SK-N-SH treated with all-trans-retinoic acid at 6 μM for 48 hours (cell line): ENCODE measurements around the gene COIL.

Experiments
- BACH2 ChIP-seq: fragments of 250-450 bp; sonication (Bioruptor Pico); IDR thresholded peaks from 2 replicates; pipeline ENCODE4 v1.9.0; 2021; ENCODE audit warnings: mild to moderate bottlenecking, borderline replicate concordance
- GLIS3 ChIP-seq: fragments of 250-450 bp; sonication (Bioruptor Pico); IDR thresholded peaks from 2 replicates; pipeline ENCODE4 v1.5.0; 2020; ENCODE audit warnings: mild to moderate bottlenecking, moderate library complexity
- PPARA ChIP-seq: fragments of 250-450 bp; sonication (Bioruptor Pico); IDR thresholded peaks from 2 replicates; pipeline ENCODE4 v1.5.0; 2020; ENCODE audit warnings: mild to moderate bottlenecking, borderline replicate concordance
- RARB ChIP-seq: fragments of 250-450 bp; sonication (Bioruptor Pico); IDR thresholded peaks from 2 replicates; pipeline ENCODE4 v1.8.0; 2021; ENCODE audit warnings: mild to moderate bottlenecking, moderate library complexity
- TCF4 ChIP-seq: fragments of 250-450 bp; sonication (Bioruptor Pico); IDR thresholded peaks from 2 replicates; pipeline ENCODE4 v1.8.0; 2021; ENCODE audit warnings: mild to moderate bottlenecking, moderate library complexity, borderline replicate concordance
- TOX ChIP-seq: fragments of 250-450 bp; sonication (Bioruptor Pico); IDR thresholded peaks from 2 replicates; pipeline ENCODE4 v1.8.0; 2021; ENCODE audit warnings: mild to moderate bottlenecking, moderate library complexity, borderline replicate concordance
- ZFP30 ChIP-seq: fragments of 450-650 bp; formaldehyde crosslinking; IDR thresholded peaks from 2 replicates; pipeline ENCODE4 v1.5.0; 2022; ENCODE audit warnings: mild to moderate bottlenecking, moderate library complexity
- TF ChIP-seq, protein P1 (sequence below): fragments of 250-450 bp; sonication (Bioruptor Pico); IDR thresholded peaks from 2 replicates; pipeline ENCODE4 v1.5.0; 2020; ENCODE audit warnings: mild to moderate bottlenecking, moderate library complexity
- TF ChIP-seq, protein P2 (sequence below): fragments of 250-450 bp; sonication (Bioruptor Pico); IDR thresholded peaks from 2 replicates; pipeline ENCODE4 v1.5.1; 2020; ENCODE audit warnings: low read depth, mild to moderate bottlenecking, moderate library complexity
- TF ChIP-seq, protein P3 (sequence below): fragments of 250-450 bp; sonication (Bioruptor Pico); IDR thresholded peaks from 2 replicates; pipeline ENCODE4 v1.5.1; 2021; ENCODE audit warnings: mild to moderate bottlenecking, moderate library complexity

DNA sequence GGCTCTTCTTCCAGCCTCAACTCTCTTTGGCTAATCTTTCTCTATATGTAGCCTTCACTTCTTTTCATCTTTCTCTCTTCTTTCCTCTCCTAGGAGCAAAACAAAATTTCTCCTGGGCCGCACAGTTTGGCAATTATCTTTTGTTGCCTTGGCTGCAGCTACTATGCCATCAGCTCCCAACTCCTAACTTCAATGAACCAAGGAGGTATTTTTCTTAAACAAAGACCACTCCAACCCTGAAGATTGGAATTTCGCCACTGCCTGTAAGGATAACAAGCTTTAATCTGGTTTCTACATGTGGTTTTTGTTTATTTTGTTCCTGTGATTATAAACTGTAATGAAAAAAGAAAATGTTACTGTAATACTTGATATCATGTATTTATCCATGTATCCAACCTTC is 14.8 kb upstream of the COIL start:
- TF ChIP-seq TOX (CRISPR knock-in tag) = no peak
- TF ChIP-seq RARB = no peak
- TF ChIP-seq ZFP30 (CRISPR knock-in tag) = no peak
- TF ChIP-seq TCF4 = no peak
- TF ChIP-seq, protein P1, sequence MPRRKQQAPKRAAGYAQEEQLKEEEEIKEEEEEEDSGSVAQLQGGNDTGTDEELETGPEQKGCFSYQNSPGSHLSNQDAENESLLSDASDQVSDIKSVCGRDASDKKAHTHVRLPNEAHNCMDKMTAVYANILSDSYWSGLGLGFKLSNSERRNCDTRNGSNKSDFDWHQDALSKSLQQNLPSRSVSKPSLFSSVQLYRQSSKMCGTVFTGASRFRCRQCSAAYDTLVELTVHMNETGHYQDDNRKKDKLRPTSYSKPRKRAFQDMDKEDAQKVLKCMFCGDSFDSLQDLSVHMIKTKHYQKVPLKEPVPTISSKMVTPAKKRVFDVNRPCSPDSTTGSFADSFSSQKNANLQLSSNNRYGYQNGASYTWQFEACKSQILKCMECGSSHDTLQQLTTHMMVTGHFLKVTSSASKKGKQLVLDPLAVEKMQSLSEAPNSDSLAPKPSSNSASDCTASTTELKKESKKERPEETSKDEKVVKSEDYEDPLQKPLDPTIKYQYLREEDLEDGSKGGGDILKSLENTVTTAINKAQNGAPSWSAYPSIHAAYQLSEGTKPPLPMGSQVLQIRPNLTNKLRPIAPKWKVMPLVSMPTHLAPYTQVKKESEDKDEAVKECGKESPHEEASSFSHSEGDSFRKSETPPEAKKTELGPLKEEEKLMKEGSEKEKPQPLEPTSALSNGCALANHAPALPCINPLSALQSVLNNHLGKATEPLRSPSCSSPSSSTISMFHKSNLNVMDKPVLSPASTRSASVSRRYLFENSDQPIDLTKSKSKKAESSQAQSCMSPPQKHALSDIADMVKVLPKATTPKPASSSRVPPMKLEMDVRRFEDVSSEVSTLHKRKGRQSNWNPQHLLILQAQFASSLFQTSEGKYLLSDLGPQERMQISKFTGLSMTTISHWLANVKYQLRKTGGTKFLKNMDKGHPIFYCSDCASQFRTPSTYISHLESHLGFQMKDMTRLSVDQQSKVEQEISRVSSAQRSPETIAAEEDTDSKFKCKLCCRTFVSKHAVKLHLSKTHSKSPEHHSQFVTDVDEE (CRISPR knock-in tag) = no peak
- no peak for TF ChIP-seq PPARA (CRISPR knock-in tag)
- no peak for TF ChIP-seq GLIS3 (CRISPR knock-in tag)
- no peak for TF ChIP-seq BACH2 (CRISPR knock-in tag)
- TF ChIP-seq, protein P2, sequence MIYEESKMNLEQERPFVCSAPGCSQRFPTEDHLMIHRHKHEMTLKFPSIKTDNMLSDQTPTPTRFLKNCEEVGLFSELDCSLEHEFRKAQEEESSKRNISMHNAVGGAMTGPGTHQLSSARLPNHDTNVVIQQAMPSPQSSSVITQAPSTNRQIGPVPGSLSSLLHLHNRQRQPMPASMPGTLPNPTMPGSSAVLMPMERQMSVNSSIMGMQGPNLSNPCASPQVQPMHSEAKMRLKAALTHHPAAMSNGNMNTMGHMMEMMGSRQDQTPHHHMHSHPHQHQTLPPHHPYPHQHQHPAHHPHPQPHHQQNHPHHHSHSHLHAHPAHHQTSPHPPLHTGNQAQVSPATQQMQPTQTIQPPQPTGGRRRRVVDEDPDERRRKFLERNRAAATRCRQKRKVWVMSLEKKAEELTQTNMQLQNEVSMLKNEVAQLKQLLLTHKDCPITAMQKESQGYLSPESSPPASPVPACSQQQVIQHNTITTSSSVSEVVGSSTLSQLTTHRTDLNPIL (CRISPR knock-in tag) = no peak
- TF ChIP-seq, protein P3, sequence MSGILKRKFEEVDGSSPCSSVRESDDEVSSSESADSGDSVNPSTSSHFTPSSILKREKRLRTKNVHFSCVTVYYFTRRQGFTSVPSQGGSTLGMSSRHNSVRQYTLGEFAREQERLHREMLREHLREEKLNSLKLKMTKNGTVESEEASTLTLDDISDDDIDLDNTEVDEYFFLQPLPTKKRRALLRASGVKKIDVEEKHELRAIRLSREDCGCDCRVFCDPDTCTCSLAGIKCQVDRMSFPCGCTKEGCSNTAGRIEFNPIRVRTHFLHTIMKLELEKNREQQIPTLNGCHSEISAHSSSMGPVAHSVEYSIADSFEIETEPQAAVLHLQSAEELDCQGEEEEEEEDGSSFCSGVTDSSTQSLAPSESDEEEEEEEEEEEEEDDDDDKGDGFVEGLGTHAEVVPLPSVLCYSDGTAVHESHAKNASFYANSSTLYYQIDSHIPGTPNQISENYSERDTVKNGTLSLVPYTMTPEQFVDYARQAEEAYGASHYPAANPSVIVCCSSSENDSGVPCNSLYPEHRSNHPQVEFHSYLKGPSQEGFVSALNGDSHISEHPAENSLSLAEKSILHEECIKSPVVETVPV = no peak
